ENCODE results near the gene SFXN3. TPM values are rescaled to one million over a fixed set of nuclear protein-coding genes. Genes with fewer than 3 reads are reported as not detected.

The SFXN3 gene
- total RNA-seq, 1 donor from 2014 or later: 72.4 TPM

DNA sequence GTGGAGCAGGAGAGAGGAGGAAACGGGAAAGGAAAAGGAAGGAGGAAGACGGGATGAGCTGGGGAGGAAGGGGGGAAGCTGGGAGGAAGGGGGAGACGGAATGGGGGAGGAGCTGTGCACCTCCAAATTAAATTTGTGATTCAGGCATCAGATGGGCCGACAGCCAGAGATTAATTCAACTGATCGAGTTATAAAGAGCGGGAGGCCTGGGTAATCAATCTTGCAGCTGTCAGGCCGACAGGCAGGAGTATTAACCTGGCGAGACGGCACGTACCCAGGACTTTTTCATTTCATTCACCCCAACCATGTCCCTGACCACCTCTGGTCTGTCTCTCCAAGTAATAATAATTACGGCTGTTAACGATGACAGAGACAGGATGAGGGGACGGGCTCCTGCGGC, 56.9 kb downstream of the SFXN3 start:
- no peak for DNase-seq (ENCODE audit: low spot score in 2 of 2)
- no peaks in the 10 kb centered on the region for H3K9me3 ChIP-seq
- intact Hi-C loops (cut with DNase I): no loop called here
- no peaks in the 10 kb centered on the region for H3K27me3 ChIP-seq
- H3K36me3 ChIP-seq: no peaks in the 10 kb centered on the region
- H3K4me3 ChIP-seq: no peak overlapping the region
- TF ChIP-seq, protein P1, sequence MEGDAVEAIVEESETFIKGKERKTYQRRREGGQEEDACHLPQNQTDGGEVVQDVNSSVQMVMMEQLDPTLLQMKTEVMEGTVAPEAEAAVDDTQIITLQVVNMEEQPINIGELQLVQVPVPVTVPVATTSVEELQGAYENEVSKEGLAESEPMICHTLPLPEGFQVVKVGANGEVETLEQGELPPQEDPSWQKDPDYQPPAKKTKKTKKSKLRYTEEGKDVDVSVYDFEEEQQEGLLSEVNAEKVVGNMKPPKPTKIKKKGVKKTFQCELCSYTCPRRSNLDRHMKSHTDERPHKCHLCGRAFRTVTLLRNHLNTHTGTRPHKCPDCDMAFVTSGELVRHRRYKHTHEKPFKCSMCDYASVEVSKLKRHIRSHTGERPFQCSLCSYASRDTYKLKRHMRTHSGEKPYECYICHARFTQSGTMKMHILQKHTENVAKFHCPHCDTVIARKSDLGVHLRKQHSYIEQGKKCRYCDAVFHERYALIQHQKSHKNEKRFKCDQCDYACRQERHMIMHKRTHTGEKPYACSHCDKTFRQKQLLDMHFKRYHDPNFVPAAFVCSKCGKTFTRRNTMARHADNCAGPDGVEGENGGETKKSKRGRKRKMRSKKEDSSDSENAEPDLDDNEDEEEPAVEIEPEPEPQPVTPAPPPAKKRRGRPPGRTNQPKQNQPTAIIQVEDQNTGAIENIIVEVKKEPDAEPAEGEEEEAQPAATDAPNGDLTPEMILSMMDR (IDR thresholded peaks at IDR 0.05): no peak
- H3K4me1 ChIP-seq: no peaks in the 10 kb centered on the region
- no peak overlapping the region for H3K27ac ChIP-seq

DNA sequence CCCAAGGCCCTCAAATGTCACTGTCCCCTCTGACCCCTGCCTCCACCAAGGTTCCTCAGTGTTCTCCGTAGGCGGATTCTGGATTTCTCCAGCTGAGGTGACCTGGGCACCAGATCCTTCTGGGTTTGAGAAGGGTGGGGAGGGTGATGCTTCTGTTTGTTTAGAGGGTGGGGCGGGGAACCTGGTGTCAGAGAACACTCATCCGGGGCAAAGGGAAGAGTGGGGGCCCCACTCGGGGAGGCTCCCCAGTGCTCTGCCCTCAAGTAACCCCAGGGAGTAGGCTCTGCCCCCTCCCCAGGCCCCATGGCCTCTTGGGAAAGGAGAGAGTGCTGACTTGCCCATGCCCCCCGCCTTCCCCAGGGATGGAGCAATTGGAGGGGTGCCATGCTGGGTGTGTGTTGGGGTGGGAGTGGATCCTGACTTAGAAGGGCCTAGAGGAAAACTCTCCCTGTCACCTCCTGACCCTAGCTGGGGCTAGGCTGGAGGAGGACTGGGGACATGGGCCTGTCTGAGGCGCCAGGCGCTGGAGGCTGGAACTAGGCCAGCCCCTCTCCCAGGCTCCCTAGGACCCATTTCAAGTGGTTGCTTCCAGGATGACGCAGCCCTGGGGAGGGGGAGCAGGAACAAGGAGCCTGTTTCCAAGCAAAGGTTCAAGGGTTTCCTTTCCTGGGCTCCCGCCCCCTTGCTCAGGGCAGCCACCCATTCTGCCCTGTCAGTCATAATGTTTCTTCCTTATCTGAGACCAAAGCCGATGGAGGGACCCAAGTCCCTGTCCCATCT, 58.7 kb downstream of the SFXN3 start:
- TF ChIP-seq, protein P1 (IDR thresholded peaks at IDR 0.05): no peak
- Histone ChIP-seq H3K4me3 (no peak overlapping the region), H3K36me3 (no peaks in the 10 kb centered on the region), H3K27me3 (no peaks in the 10 kb centered on the region), H3K4me1 (no peaks in the 10 kb centered on the region), H3K9me3 (no peaks in the 10 kb centered on the region), H3K27ac (no peak overlapping the region)
- no peak for DNase-seq (ENCODE audit: low spot score in 2 of 2)
- intact Hi-C loops (cut with DNase I): no loop called here

DNA sequence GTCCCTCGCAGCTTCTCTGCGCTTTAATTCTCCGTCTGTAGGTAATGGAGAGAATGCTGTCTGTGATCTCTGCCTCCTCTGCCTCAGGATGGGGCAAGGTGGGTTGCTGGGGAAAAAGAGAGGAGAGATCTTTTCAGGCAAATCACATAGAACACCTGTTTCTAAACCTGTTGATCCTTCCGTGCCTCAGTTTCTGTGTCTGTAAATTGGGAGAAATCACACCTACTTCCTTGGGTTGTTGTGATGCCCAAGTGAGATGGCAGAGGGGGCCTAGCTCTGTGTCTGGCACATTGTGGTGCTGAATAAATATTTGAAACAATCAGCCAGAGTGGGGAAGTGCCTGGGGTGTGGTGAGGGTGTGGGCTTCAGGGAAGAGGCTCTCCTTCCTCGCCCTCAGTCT, 59.6 kb downstream of the SFXN3 start:
- H3K36me3 ChIP-seq: no peaks in the 10 kb centered on the region
- no peaks in the 10 kb centered on the region for H3K4me1 ChIP-seq
- intact Hi-C loops (cut with DNase I): no loop called here
- no peaks in the 10 kb centered on the region for H3K9me3 ChIP-seq
- H3K27ac ChIP-seq: no peak overlapping the region
- DNase-seq (ENCODE audit: low spot score in 2 of 2): no peak
- TF ChIP-seq, protein P1 (IDR thresholded peaks at IDR 0.05): no peak
- no peak overlapping the region for H3K4me3 ChIP-seq
- peaks cover 3% of the 10 kb centered on the region for H3K27me3 ChIP-seq

Other genes with a start within 250 kb of the SFXN3 start
- 3.1 TPM for gene SLF2, start 118.3 kb upstream of the SFXN3 start, total RNA-seq
- gene SEMA4G, start 61.7 kb upstream of the SFXN3 start, total RNA-seq: 2.1 TPM
- 54.5 TPM for gene MRPL43, start 43.7 kb upstream of the SFXN3 start, total RNA-seq
- 11.5 TPM for gene TWNK, start 43.7 kb upstream of the SFXN3 start, total RNA-seq
- 169 TPM for gene LZTS2, start 31.4 kb upstream of the SFXN3 start, total RNA-seq
- gene PDZD7, start 105 bp upstream of the SFXN3 start, total RNA-seq: 0.53 TPM
- gene KAZALD1, start 30.8 kb downstream of the SFXN3 start, total RNA-seq: 5.7 TPM
- gene TLX1, start 100.1 kb downstream of the SFXN3 start, total RNA-seq: not detected
- gene LBX1, start 198.2 kb downstream of the SFXN3 start, total RNA-seq: not detected